Measurements from ENCODE around the gene TPRKB.
"Not testable (repeated sequence)": the region's sequence is repeated elsewhere in the genome, so short reads cannot be mapped to it uniquely, and the experiment has no call there.

The TPRKB gene

GRCh38 chr2:73705091-73705490, 32.1 kb downstream of the TPRKB start:
- H3K4me3 ChIP-seq (ENCODE audit: low read length), result no peak overlapping the region

DNA sequence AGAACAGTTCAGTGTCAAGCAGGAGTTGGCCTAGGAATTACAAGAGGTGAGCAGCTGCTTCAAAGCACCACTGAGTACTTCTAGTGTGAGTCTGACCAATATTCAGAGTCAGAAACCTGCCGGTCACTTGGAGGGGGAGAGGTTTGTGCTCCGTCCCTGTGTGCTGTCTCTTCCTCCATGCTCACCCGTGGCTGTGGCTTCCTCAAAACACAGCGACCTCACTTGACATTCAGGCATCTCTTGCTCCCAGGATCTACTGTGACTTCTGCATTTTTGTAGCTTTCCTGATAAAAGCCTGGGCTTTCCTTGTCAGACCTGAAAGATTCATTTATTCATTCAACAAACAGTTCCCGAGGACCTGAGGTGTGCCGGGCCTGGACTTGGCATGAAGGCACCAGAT, 32.9 kb downstream of the TPRKB start:
- Histone ChIP-seq H3K36me3 (replicated peaks; ENCODE audit: insufficient read depth, low read length) (no peaks in the 10 kb centered on the region), H3K4me3 (ENCODE audit: low read length) (no peak overlapping the region), H3K9ac (ENCODE audit: low read length) (no peak overlapping the region), H3F3A (ENCODE audit: insufficient read depth, low read length) (no peaks in the 10 kb centered on the region), H3K9me3 (replicated peaks; ENCODE audit: insufficient read depth, low read length) (no peaks in the 10 kb centered on the region), H3K4me1 (ENCODE audit: low read length) (no peaks in the 10 kb centered on the region), H3K27me3 (replicated peaks; ENCODE audit: insufficient read depth, low read length) (no peaks in the 10 kb centered on the region), H3K27ac (ENCODE audit: low read length) (no peak overlapping the region), H3K9me2 (replicated peaks; ENCODE audit: insufficient read depth, low read length) (no peaks in the 10 kb centered on the region), H4K20me1 (ENCODE audit: insufficient read depth, low read length) (no peaks in the 10 kb centered on the region), H3K4me2 (ENCODE audit: low read depth, low read length) (no peak overlapping the region), H2AFZ (ENCODE audit: low read length) (no peak overlapping the region), H3K79me2 (ENCODE audit: low read length) (no peaks in the 10 kb centered on the region)
- TF ChIP-seq EZH2 (optimal IDR thresholded peaks at IDR 0.05; ENCODE audit: low read depth, low read length), result no peak
- no peak for TF ChIP-seq EZH2phosphoT487 (IDR thresholded peaks at IDR 0.05; ENCODE audit: low read length)
- TF ChIP-seq, protein P1, sequence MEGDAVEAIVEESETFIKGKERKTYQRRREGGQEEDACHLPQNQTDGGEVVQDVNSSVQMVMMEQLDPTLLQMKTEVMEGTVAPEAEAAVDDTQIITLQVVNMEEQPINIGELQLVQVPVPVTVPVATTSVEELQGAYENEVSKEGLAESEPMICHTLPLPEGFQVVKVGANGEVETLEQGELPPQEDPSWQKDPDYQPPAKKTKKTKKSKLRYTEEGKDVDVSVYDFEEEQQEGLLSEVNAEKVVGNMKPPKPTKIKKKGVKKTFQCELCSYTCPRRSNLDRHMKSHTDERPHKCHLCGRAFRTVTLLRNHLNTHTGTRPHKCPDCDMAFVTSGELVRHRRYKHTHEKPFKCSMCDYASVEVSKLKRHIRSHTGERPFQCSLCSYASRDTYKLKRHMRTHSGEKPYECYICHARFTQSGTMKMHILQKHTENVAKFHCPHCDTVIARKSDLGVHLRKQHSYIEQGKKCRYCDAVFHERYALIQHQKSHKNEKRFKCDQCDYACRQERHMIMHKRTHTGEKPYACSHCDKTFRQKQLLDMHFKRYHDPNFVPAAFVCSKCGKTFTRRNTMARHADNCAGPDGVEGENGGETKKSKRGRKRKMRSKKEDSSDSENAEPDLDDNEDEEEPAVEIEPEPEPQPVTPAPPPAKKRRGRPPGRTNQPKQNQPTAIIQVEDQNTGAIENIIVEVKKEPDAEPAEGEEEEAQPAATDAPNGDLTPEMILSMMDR (IDR thresholded peaks at IDR 0.05; ENCODE audit: low read length), result no peak
- no peak for DNase-seq

More at GRCh38 chr2:73705091-73705490, 32.1 kb downstream of the TPRKB start:
- Histone ChIP-seq H3K4me2 (ENCODE audit: low read depth, low read length) (no peak overlapping the region), H3K36me3 (replicated peaks; ENCODE audit: insufficient read depth, low read length) (no peaks in the 10 kb centered on the region), H3K9ac (ENCODE audit: low read length) (no peak overlapping the region), H3F3A (ENCODE audit: insufficient read depth, low read length) (no peaks in the 10 kb centered on the region), H3K79me2 (ENCODE audit: low read length) (no peaks in the 10 kb centered on the region), H2AFZ (ENCODE audit: low read length) (no peak overlapping the region), H3K9me2 (replicated peaks; ENCODE audit: insufficient read depth, low read length) (no peaks in the 10 kb centered on the region), H3K27me3 (replicated peaks; ENCODE audit: insufficient read depth, low read length) (no peaks in the 10 kb centered on the region), H3K27ac (ENCODE audit: low read length) (no peak overlapping the region), H3K4me1 (ENCODE audit: low read length) (no peaks in the 10 kb centered on the region), H3K9me3 (replicated peaks; ENCODE audit: insufficient read depth, low read length) (no peaks in the 10 kb centered on the region), H4K20me1 (ENCODE audit: insufficient read depth, low read length) (no peaks in the 10 kb centered on the region)
- DNase-seq, result no peak
- no peak for TF ChIP-seq EZH2phosphoT487 (IDR thresholded peaks at IDR 0.05; ENCODE audit: low read length)
- TF ChIP-seq, protein P1 (IDR thresholded peaks at IDR 0.05; ENCODE audit: low read length), result no peak
- no peak for TF ChIP-seq EZH2 (optimal IDR thresholded peaks at IDR 0.05; ENCODE audit: low read depth, low read length)

DNA sequence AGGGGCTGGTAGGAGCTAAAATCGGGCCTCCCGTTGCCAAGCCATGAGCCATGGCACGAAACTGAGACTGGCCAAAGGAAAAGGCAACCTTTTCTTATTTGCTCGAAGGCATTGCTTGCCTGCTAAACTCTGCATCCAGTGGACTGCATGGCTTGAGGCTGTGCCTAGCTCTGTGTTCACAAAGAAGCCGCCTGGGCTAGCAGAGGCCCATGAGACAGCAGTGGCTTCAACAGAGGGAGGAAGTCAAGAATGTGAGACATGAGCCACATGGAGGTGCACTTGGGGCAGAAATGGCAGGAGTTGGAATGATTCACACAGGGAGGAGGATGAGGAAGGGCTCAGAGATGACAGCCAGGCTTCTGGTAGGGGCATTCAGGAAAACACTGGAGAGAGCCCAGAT, 33.5 kb downstream of the TPRKB start:
- Histone ChIP-seq H3K4me1 (ENCODE audit: low read length) (no peaks in the 10 kb centered on the region), H3F3A (ENCODE audit: insufficient read depth, low read length) (no peaks in the 10 kb centered on the region), H3K27me3 (replicated peaks; ENCODE audit: insufficient read depth, low read length) (no peaks in the 10 kb centered on the region), H3K79me2 (ENCODE audit: low read length) (no peaks in the 10 kb centered on the region), H3K36me3 (replicated peaks; ENCODE audit: insufficient read depth, low read length) (no peaks in the 10 kb centered on the region), H3K9me2 (replicated peaks; ENCODE audit: insufficient read depth, low read length) (no peaks in the 10 kb centered on the region), H3K9me3 (replicated peaks; ENCODE audit: insufficient read depth, low read length) (no peaks in the 10 kb centered on the region), H2AFZ (ENCODE audit: low read length) (no peak overlapping the region), H3K27ac (ENCODE audit: low read length) (no peak overlapping the region), H3K9ac (ENCODE audit: low read length) (no peak overlapping the region), H3K4me3 (ENCODE audit: low read length) (no peak overlapping the region), H4K20me1 (ENCODE audit: insufficient read depth, low read length) (no peaks in the 10 kb centered on the region), H3K4me2 (ENCODE audit: low read depth, low read length) (no peak overlapping the region)
- TF ChIP-seq, protein P1 (IDR thresholded peaks at IDR 0.05; ENCODE audit: low read length), result no peak
- DNase-seq, result no peak

DNA sequence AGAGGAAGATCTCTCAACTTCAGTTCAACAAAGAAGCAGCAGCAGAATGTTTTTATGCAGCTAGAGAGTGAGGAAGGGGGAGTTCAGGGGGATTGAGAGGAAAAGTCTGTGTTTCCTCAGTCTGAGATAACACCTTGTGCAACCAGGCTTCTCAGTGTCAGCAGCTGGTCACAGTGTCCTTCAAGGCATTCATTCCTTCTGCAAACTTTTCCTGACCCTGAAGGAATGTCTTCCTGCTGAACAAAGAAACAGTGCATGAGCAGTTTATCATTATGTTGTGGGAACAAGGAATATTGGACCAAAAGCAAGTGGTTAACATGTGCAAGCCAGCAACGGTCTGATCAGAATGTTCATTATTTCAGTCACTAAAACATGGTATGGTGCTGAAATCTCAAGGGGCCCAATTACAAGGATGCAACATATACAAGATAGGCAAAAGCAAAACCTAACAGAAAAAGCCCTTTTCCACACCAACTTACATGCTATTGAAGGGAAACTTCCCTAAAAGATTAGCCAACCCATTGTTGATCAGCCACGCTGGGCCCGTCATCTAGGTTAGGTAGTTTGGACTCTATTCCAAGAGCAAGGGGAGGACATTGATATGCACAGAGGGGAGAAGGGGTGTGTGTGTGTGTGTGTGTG, 34.2 kb downstream of the TPRKB start:
- not testable (repeated sequence) for H4K20me1 ChIP-seq (ENCODE audit: insufficient read depth, low read length); H3K4me1 ChIP-seq (ENCODE audit: low read length); H3K9ac ChIP-seq (ENCODE audit: low read length); H3K79me2 ChIP-seq (ENCODE audit: low read length); H2AFZ ChIP-seq (ENCODE audit: low read length); H3F3A ChIP-seq (ENCODE audit: insufficient read depth, low read length); DNase-seq; H3K4me3 ChIP-seq (ENCODE audit: low read length); H3K9me2 ChIP-seq (replicated peaks; ENCODE audit: insufficient read depth, low read length); H3K27me3 ChIP-seq (replicated peaks; ENCODE audit: insufficient read depth, low read length); H3K4me2 ChIP-seq (ENCODE audit: low read depth, low read length); H3K9me3 ChIP-seq (replicated peaks; ENCODE audit: insufficient read depth, low read length); H3K27ac ChIP-seq (ENCODE audit: low read length); H3K36me3 ChIP-seq (replicated peaks; ENCODE audit: insufficient read depth, low read length)
